B cell (primary cell): ENCODE results near the gene SERINC5. TPM values are rescaled to one million over a fixed set of nuclear protein-coding genes. Genes with fewer than 3 reads are reported as not detected.

Source experiments
- ATAC-seq: fragments of 200-7000 bp; cut with Tn5 transposase; one replicate; pipeline ENCODE4 v1.10.0; 2021; ENCODE audit warnings: low read depth, mild to moderate bottlenecking, moderate number of reproducible peaks, moderate library complexity
- CTCF ChIA-PET: fragments of 350-600 bp; sonication (Branson Sonifier 250); formaldehyde crosslinking; loops from one replicate; lab custom pipeline; 2021; ENCODE audit warnings: antibody characterized with exemption, inconsistent platforms; lab: Charles Lee
- POLR2A ChIA-PET: fragments of 350-600 bp; sonication (Branson Sonifier 250); formaldehyde crosslinking; loops from one replicate; lab custom pipeline; 2021; ENCODE audit warnings: antibody characterized with exemption; lab: Charles Lee
- DNase-seq: peaks from one replicate; pipeline ENCODE4 v3.0.0; 2013
- H2AFZ ChIP-seq: 2 replicates; pipeline ENCODE4 v1.6.1; 2012; ENCODE audit warnings: mild to moderate bottlenecking, low read depth, low read length; ENCODE audit not compliant: insufficient read depth, poor library complexity, severe bottlenecking
- H3K27ac ChIP-seq, 2 donors: 1 replicate in 1 of 2; 2 replicates in 1 of 2; pipeline ENCODE4 v1.5.1; 2012 to 2013; ENCODE audit warnings: low read length in 2 of 2, mild to moderate bottlenecking in 2 of 2, moderate library complexity in 1 of 2
- H3K27me3 ChIP-seq, 4 experiments: fragments of 200-600 bp in 1 of 4; sonication (generic) in 1 of 4; replicated peaks in 1 of 4; 1 replicate in 2 of 4; 2 replicates in 2 of 4; pipeline versions ENCODE4 v1.6.1 to v1.7.0; 2013 to 2016; ENCODE audit warnings: low read length in 3 of 4, mild to moderate bottlenecking in 2 of 4, mixed read lengths in 1 of 4, moderate library complexity in 1 of 4; ENCODE audit not compliant: insufficient read depth in 4 of 4, control insufficient read depth in 3 of 4; ENCODE audit errors: control extremely low read depth in 1 of 4
- H3K36me3 ChIP-seq, 2 experiments: replicated peaks in 1 of 2; 1 replicate in 1 of 2; 2 replicates in 1 of 2; pipeline versions ENCODE4 v1.6.1 to v1.7.1; 2013; ENCODE audit warnings: low read length in 1 of 2; ENCODE audit not compliant: insufficient read depth in 2 of 2, control insufficient read depth in 1 of 2; ENCODE audit errors: control extremely low read depth in 1 of 2, extremely low read depth in 1 of 2
- H3K4me1 ChIP-seq, 2 donors: fragments of 200-600 bp in 1 of 2; sonication (generic) in 1 of 2; 1 replicate in 1 of 2; 2 replicates in 1 of 2; pipeline versions ENCODE4 v1.5.1 to v1.6.1; 2013 to 2017; ENCODE audit warnings: low read length in 2 of 2; ENCODE audit not compliant: control insufficient read depth in 2 of 2, insufficient read depth in 2 of 2
- H3K4me2 ChIP-seq: replicated peaks from 2 replicates; pipeline ENCODE3; 2012; ENCODE audit warnings: mild to moderate bottlenecking, low read depth, low read length; ENCODE audit not compliant: poor library complexity, severe bottlenecking
- H3K4me3 ChIP-seq, 5 experiments: fragments of 200-600 bp in 1 of 5; sonication (generic) in 1 of 5; 1 replicate in 3 of 5; 2 replicates in 2 of 5; pipeline versions ENCODE4 v1.5.1 to v1.7.0; 2011 to 2016; ENCODE audit warnings: low read length in 4 of 5, mild to moderate bottlenecking in 4 of 5, low read depth in 2 of 5, control low read depth in 1 of 5, moderate library complexity in 1 of 5; ENCODE audit not compliant: insufficient read depth in 1 of 5; ENCODE audit errors: control extremely low read depth in 1 of 5, extremely low read depth in 1 of 5
- H3K79me2 ChIP-seq: fragments of 200-600 bp; sonication (generic); one replicate; pipeline ENCODE4 v1.6.0; 2016; ENCODE audit warnings: low read length; ENCODE audit not compliant: control insufficient read depth, insufficient read depth
- H3K9ac ChIP-seq: fragments of 200-600 bp; sonication (generic); 2 replicates; pipeline ENCODE4 v1.6.1; 2017; ENCODE audit warnings: mild to moderate bottlenecking, low read length, moderate library complexity
- H3K9me3 ChIP-seq, 3 donors: one replicate each; pipeline versions ENCODE4 v1.6.1 to v1.7.1; 2013; ENCODE audit warnings: low read length in 2 of 3; ENCODE audit not compliant: control insufficient read depth in 2 of 3, insufficient read depth in 1 of 3; ENCODE audit errors: control extremely low read depth in 1 of 3
- H4K20me1 ChIP-seq: 2 replicates; pipeline ENCODE4 v1.6.0; 2012; ENCODE audit warnings: mild to moderate bottlenecking, low read length; ENCODE audit not compliant: insufficient read depth, control insufficient read depth, poor library complexity, severe bottlenecking
- H3K27ac Mint-ChIP-seq: one replicate; pipeline ENCODE4 v1.8.0; 2021; ENCODE audit warnings: mixed read lengths
- H3K27me3 Mint-ChIP-seq: one replicate; pipeline ENCODE4 v1.8.0; 2021; ENCODE audit warnings: mixed read lengths
- H3K4me1 Mint-ChIP-seq: one replicate; pipeline ENCODE4 v1.8.0; 2021; ENCODE audit warnings: mixed read lengths
- H3K4me3 Mint-ChIP-seq: one replicate; pipeline ENCODE4 v1.8.0; 2021; ENCODE audit warnings: mixed read lengths
- H3K9me3 Mint-ChIP-seq: one replicate; pipeline ENCODE4 v1.8.0; 2022; ENCODE audit warnings: mixed read lengths; ENCODE audit not compliant: insufficient read depth
- EZH2 ChIP-seq: IDR thresholded peaks from 2 replicates; pipeline ENCODE4 v1.6.1; 2012; ENCODE audit warnings: borderline replicate concordance, low read depth, mild to moderate bottlenecking, moderate library complexity, low read length; ENCODE audit not compliant: insufficient read depth, poor library complexity, severe bottlenecking
- WGBS: methylation state at CpG from one replicate; pipeline ENCODE4 v1.1.5; 2013; ENCODE audit warnings: missing lambda C conversion rate; ENCODE audit not compliant: insufficient coverage; 5-methylcytosine and 5-hydroxymethylcytosine counted together
- intact Hi-C: fragments of 100-400 bp; cut with micrococcal nuclease; formaldehyde crosslinking; loops from one replicate; pipeline ENCODE4 v1.10.0; 2022
- polyA plus RNA-seq: library from polyadenylated mRNA; depleted of rRNA; stranded (reverse); fragments of >200 nt; gene quantifications from 2 replicates; pipeline ENCODE4 v1.2.3, GENCODE V29; 2012
- total RNA-seq, 2 donors: library from RNA; stranded (reverse); fragments of 120-200 nt in 1 of 2; gene quantifications; 1 replicate in 1 of 2; 2 replicates in 1 of 2; pipeline versions ENCODE4 v1.2.3 to v1.2.4, GENCODE V29; 2013 to 2022
- TF ChIP-seq, protein P1 (sequence below): fragments of 200-600 bp; IDR thresholded peaks from one replicate; pipeline ENCODE4 v1.8.0; 2022; ENCODE audit warnings: antibody characterized with exemption, mild to moderate bottlenecking

Gene SERINC5
- total and polyA plus RNA-seq, 2 donors (not counting 1 experiment from before 2014, with no cell fraction given): 2.4 to 9.5 TPM

DNA sequence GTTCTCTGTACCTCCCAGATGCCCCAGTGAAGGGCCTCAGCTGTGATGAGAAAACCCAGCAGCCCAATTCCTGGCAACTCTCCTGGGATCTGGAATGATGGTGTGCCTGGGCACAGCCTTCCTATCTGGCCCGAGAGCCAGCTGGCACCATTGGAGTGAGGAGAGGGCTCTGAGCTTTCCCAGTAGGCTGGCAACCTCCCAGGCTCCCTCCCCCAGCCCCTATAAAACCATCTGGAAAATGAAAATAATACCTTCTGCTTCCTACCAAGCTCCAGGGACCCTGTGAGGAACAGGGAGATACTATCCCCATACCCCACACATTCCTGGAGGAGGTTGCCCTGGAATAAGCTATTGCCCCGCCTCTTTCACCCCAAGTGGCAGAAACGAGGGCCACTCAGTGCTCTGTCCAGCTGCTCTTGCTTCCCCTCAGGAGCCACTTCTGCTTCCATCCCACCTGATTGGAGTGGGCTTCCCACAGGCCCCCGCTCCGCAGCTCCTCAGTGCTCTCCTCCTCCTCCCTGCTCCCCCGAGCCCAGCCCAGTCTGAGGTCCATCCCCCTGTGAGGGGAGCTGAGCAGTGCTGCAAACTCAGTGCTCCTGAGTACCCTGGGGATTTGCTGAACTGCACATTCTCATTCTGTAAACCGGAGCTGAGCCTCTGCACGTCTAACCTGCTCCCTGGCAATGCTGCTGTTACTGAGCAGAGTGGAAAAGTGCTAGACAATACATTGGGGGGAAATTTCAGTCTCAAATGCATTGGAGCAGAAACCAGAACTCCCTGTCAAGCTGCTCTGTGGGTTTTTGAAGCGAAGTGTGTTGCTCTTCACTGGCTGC lies 146.0 kb downstream of the SERINC5 start:
- H3K27ac Mint-ChIP-seq: no peak overlapping the region

More for the DNA sequence above, 146.0 kb downstream of the SERINC5 start:
- H3K27ac ChIP-seq: no peak overlapping the region
- peaks cover 6% of the 10 kb centered on the region for H3K4me1 Mint-ChIP-seq
- H3K27me3 ChIP-seq: peaks cover 0 to 2% (median 0%) of the 10 kb centered on the region in 4 experiments
- no peak for DNase-seq
- CTCF ChIA-PET: interaction anchor here (0.5 to 1.1 kb wide), 2 partner anchors 18 to 100 kb away, joined by 3 to 5 read pairs; no protein-coding TSS in a partner anchor
- H3K79me2 ChIP-seq: no peaks in the 10 kb centered on the region
- ATAC-seq: no peak
- no peak overlapping the region for H2AFZ ChIP-seq
- H3K9me3 ChIP-seq: peaks cover 0 to 11% (median 0%) of the 10 kb centered on the region in 3 donors
- peaks cover 11% of the 10 kb centered on the region in 2 donors for H3K4me1 ChIP-seq
- intact Hi-C loops: no loop called here
- H3K36me3 ChIP-seq: no peaks in the 10 kb centered on the region
- peak overlapping the region; percentile 20 for H3K9ac ChIP-seq
- peak overlapping the region; percentile 41 for H3K4me3 Mint-ChIP-seq
- POLR2A ChIA-PET: no interaction called here
- WGBS: 32% methylated on average over 8 of the region's 9 CpGs
- H3K9me3 Mint-ChIP-seq: peaks cover 5% of the 10 kb centered on the region
- TF ChIP-seq, protein P1, sequence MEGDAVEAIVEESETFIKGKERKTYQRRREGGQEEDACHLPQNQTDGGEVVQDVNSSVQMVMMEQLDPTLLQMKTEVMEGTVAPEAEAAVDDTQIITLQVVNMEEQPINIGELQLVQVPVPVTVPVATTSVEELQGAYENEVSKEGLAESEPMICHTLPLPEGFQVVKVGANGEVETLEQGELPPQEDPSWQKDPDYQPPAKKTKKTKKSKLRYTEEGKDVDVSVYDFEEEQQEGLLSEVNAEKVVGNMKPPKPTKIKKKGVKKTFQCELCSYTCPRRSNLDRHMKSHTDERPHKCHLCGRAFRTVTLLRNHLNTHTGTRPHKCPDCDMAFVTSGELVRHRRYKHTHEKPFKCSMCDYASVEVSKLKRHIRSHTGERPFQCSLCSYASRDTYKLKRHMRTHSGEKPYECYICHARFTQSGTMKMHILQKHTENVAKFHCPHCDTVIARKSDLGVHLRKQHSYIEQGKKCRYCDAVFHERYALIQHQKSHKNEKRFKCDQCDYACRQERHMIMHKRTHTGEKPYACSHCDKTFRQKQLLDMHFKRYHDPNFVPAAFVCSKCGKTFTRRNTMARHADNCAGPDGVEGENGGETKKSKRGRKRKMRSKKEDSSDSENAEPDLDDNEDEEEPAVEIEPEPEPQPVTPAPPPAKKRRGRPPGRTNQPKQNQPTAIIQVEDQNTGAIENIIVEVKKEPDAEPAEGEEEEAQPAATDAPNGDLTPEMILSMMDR: no peak
- TF ChIP-seq EZH2: no peak
- H4K20me1 ChIP-seq: no peaks in the 10 kb centered on the region
- peaks cover 15% of the 10 kb centered on the region for H3K27me3 Mint-ChIP-seq
- no peak overlapping the region for H3K4me3 ChIP-seq
- peak overlapping the region; percentile 32 for H3K4me2 ChIP-seq
